ENCODE data around the gene MCF2L2. TPM values are rescaled to one million over a fixed set of nuclear protein-coding genes. Genes with fewer than 3 reads are reported as not detected.

The MCF2L2 gene
- total and polyA plus RNA-seq, 9 of the 15 experiments (the other 6 are each of a cell fraction or from before 2014, with no cell fraction given) = 0.56 to 4.2 (median 3.0) TPM

GRCh38 chr3:183298701-183299153, 129.7 kb downstream of the MCF2L2 start (continued):
- TF ChIP-seq ZNF780A (CRISPR knock-in tag; IDR thresholded peaks at IDR 0.05) = no peak
- no peak for TF ChIP-seq KLF13 (tag; IDR thresholded peaks at IDR 0.05; ENCODE audit: borderline replicate concordance, low read depth)
- TF ChIP-seq PCBP2 (IDR thresholded peaks at IDR 0.05; ENCODE audit: low read depth, low read length, poor library complexity, severe bottlenecking) = no peak
- TF ChIP-seq SIX5 (IDR thresholded peaks at IDR 0.05; ENCODE audit: borderline replicate concordance in 1 of 2, insufficient read depth in 1 of 2, low read depth in 1 of 2, low read length in 2 of 2) = no peak
- no peak for TF ChIP-seq CCAR2 (IDR thresholded peaks at IDR 0.05; ENCODE audit: low read depth, low read length)
- TF ChIP-seq LARP7 (IDR thresholded peaks at IDR 0.05) = no peak
- no peak for TF ChIP-seq BCOR (IDR thresholded peaks at IDR 0.05)
- peak; percentile 22 for TF ChIP-seq TBP (optimal IDR thresholded peaks at IDR 0.05; ENCODE audit: low read depth, low read length)
- no peak for TF ChIP-seq ATF6 (CRISPR knock-in tag; IDR thresholded peaks at IDR 0.05)
- no peak for TF ChIP-seq CCNT2 (IDR thresholded peaks at IDR 0.05; ENCODE audit: borderline replicate concordance, extremely low read depth, insufficient read length, low read depth, low read length)
- TF ChIP-seq TCF7L2 (IDR thresholded peaks at IDR 0.05; ENCODE audit: low read depth, low read length) = no peak
- TF ChIP-seq, protein P1, sequence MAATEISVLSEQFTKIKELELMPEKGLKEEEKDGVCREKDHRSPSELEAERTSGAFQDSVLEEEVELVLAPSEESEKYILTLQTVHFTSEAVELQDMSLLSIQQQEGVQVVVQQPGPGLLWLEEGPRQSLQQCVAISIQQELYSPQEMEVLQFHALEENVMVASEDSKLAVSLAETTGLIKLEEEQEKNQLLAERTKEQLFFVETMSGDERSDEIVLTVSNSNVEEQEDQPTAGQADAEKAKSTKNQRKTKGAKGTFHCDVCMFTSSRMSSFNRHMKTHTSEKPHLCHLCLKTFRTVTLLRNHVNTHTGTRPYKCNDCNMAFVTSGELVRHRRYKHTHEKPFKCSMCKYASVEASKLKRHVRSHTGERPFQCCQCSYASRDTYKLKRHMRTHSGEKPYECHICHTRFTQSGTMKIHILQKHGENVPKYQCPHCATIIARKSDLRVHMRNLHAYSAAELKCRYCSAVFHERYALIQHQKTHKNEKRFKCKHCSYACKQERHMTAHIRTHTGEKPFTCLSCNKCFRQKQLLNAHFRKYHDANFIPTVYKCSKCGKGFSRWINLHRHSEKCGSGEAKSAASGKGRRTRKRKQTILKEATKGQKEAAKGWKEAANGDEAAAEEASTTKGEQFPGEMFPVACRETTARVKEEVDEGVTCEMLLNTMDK (IDR thresholded peaks at IDR 0.05; ENCODE audit: borderline replicate concordance, insufficient read depth, low read depth, low read length, poor library complexity, severe bottlenecking) = no peak
- TF ChIP-seq NFE2 (IDR thresholded peaks at IDR 0.05; ENCODE audit: low read depth) = peak; percentile 94
- TF ChIP-seq EZH2 (IDR thresholded peaks at IDR 0.05; ENCODE audit: borderline replicate concordance, low read depth, low read length) = no peak
- TF ChIP-seq CXXC5 (CRISPR knock-in tag; IDR thresholded peaks at IDR 0.05) = peak; percentile 47; the same call in 1 of the 2 replicates
- no peak for TF ChIP-seq NFIC (IDR thresholded peaks at IDR 0.05)
- TF ChIP-seq, protein P2, sequence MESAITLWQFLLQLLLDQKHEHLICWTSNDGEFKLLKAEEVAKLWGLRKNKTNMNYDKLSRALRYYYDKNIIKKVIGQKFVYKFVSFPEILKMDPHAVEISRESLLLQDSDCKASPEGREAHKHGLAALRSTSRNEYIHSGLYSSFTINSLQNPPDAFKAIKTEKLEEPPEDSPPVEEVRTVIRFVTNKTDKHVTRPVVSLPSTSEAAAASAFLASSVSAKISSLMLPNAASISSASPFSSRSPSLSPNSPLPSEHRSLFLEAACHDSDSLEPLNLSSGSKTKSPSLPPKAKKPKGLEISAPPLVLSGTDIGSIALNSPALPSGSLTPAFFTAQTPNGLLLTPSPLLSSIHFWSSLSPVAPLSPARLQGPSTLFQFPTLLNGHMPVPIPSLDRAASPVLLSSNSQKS (CRISPR knock-in tag; IDR thresholded peaks at IDR 0.05) = no peak
- TF ChIP-seq HCFC1 (IDR thresholded peaks at IDR 0.05; ENCODE audit: low read depth, low read length) = no peak
- no peak for TF ChIP-seq ZBTB2 (IDR thresholded peaks at IDR 0.05)
- TF ChIP-seq ATF7 (IDR thresholded peaks at IDR 0.05) = peak; percentile 85
- TF ChIP-seq ESRRA (IDR thresholded peaks at IDR 0.05; ENCODE audit: borderline replicate concordance, low read depth) = 0 out of 2 replicates have a peak, but pooled peaks have one; percentile 56
- TF ChIP-seq BRCA1 (IDR thresholded peaks at IDR 0.05) = no peak
- TF ChIP-seq BRCA1 (CRISPR knock-in tag; IDR thresholded peaks at IDR 0.05) = no peak
- no peak for TF ChIP-seq ZNF165 (CRISPR knock-in tag; IDR thresholded peaks at IDR 0.05; ENCODE audit: borderline replicate concordance)
- TF ChIP-seq ZNF644 (tag; IDR thresholded peaks at IDR 0.05; ENCODE audit: low read depth) = no peak
